ENCODE data around the gene CD2BP2. TPM values are rescaled to one million over a fixed set of nuclear protein-coding genes. Genes with fewer than 3 reads are reported as not detected.
"Not testable (repeated sequence)": the region's sequence is repeated elsewhere in the genome, so short reads cannot be mapped to it uniquely, and the experiment has no call there.

CD2BP2 gene
- total RNA-seq, 2 experiments from 2014 or later = 71.3 to 72.5 TPM

- ATAC-seq (ENCODE audit: low read depth) = peak; percentile 70
- peak overlapping the region; percentile 66 for H3K4me3 Mint-ChIP-seq
- no peak for DNase-seq
Observed at GRCh38 chr16:30340621-30341020, 14.5 kb downstream of the CD2BP2 start.

DNA sequence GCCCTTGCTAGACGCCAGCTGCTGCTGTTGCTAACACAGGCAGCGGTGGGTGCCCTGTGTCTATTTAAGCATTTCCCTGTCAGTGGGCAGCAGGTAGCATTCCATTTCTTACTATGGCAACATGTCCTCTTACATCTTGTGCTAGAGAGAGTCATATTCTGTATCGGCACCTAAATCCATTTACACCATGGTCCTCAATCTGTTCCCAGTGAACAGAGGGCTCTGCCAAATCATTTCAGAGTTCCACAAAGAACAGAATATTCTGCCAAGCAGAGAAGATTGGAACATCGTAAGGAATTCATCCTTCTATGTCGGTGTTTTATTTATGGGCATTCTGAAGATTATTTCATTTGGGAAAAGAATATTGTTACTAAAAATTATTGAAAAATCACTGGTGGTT is 16.4 kb downstream of the CD2BP2 start:
- POLR2A ChIA-PET; ATAC-seq (ENCODE audit: low read depth); H3K27me3 Mint-ChIP-seq; H3K36me3 Mint-ChIP-seq; H3K4me3 Mint-ChIP-seq; H3K9me3 Mint-ChIP-seq; H3K27ac Mint-ChIP-seq; DNase-seq: not testable (repeated sequence)
- peaks cover 15% of the 10 kb centered on the region for H3K4me1 Mint-ChIP-seq

More at GRCh38 chr16:30340621-30341020, 14.5 kb downstream of the CD2BP2 start:
- Mint-ChIP-seq H3K27ac (peak overlapping the region; percentile 58), H3K27me3 (no peaks in the 10 kb centered on the region), H3K9me3 (no peaks in the 10 kb centered on the region), H3K36me3 (no peaks in the 10 kb centered on the region), H3K4me1 (peaks cover 13% of the 10 kb centered on the region)
- POLR2A ChIA-PET = interaction anchor here (0.6 to 1.9 kb wide), 3 partner anchors 14 to 48 kb away, joined by 4 to 9 read pairs (median 6); partner anchors contain the start of gene CD2BP2

DNA sequence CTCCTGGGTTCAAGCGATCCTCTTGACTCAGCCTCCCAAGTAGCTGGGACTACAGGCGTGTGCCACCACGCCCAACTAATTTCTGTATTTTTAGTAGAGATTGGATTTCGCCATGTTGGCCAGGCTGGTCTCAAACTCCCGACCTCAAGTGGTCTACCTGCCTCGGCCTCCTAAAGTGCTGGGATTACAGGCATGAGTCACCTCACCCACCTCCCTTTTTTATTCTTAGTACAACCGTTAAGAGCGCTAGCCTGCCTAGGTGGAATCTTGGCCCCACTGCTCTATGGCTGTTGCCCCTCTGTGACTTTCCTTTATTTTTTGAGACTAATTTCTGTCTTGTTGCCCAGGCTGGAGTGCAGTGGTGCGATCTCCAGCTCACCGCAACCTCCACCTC is 17.1 kb downstream of the CD2BP2 start:
- ATAC-seq (ENCODE audit: low read depth); H3K27me3 Mint-ChIP-seq; POLR2A ChIA-PET; H3K27ac Mint-ChIP-seq; H3K36me3 Mint-ChIP-seq; DNase-seq; H3K9me3 Mint-ChIP-seq; H3K4me3 Mint-ChIP-seq: not testable (repeated sequence)
- peaks cover 15% of the 10 kb centered on the region for H3K4me1 Mint-ChIP-seq

GRCh38 chr16:30335598-30336474 is 19.3 kb downstream of the CD2BP2 start:
- Mint-ChIP-seq H3K27ac (peak overlapping the region; percentile 84), H3K36me3 (peaks cover 1% of the 10 kb centered on the region), H3K4me3 (peak overlapping the region; percentile 88), H3K27me3 (no peaks in the 10 kb centered on the region), H3K9me3 (no peaks in the 10 kb centered on the region), H3K4me1 (peaks cover 17% of the 10 kb centered on the region)
- no peak for DNase-seq
- peak; percentile 0 for ATAC-seq (ENCODE audit: low read depth)
- POLR2A ChIA-PET = interaction anchor here (0.6 to 2.0 kb wide), 14 partner anchors 18 to 270 kb away, joined by 3 to 13 read pairs (median 3); partner anchors contain the start of genes ALDOA, CD2BP2, DCTPP1 and ZNF771

- POLR2A ChIA-PET = interaction anchor here (0.6 to 2.0 kb wide), 13 partner anchors 19 to 269 kb away, joined by 3 to 13 read pairs (median 3); partner anchors contain the start of genes ALDOA, CD2BP2, DCTPP1 and ZNF771
- not testable (repeated sequence) for H3K36me3 Mint-ChIP-seq, H3K9me3 Mint-ChIP-seq, H3K27me3 Mint-ChIP-seq
- Mint-ChIP-seq H3K27ac (peak overlapping the region; percentile 84), H3K4me1 (peaks cover 16% of the 10 kb centered on the region), H3K4me3 (peak overlapping the region; percentile 88)
- peak; percentile 82 for ATAC-seq (ENCODE audit: low read depth)
- DNase-seq = peak; percentile 92
Observed at GRCh38 chr16:30335028-30335597, 20.0 kb downstream of the CD2BP2 start.

GRCh38 chr16:30334473-30334989 is 20.6 kb downstream of the CD2BP2 start:
- not testable (repeated sequence) for H3K9me3 Mint-ChIP-seq, H3K27me3 Mint-ChIP-seq, H3K36me3 Mint-ChIP-seq
- peak overlapping the region; percentile 85 for H3K27ac Mint-ChIP-seq
- POLR2A ChIA-PET = interaction anchor here (0.8 to 2.0 kb wide), 6 partner anchors 19 to 269 kb away, joined by 3 to 13 read pairs (median 4); partner anchors contain the start of genes ALDOA, CD2BP2 and DCTPP1
- peaks cover 13% of the 10 kb centered on the region for H3K4me1 Mint-ChIP-seq
- peak overlapping the region; percentile 100 for H3K4me3 Mint-ChIP-seq
- DNase-seq (peak; percentile 91), ATAC-seq (ENCODE audit: low read depth) (peak; percentile 93)

GRCh38 chr16:30324220-30324619 is 30.9 kb downstream of the CD2BP2 start:
- H3K36me3 Mint-ChIP-seq; H3K27me3 Mint-ChIP-seq; H3K4me3 Mint-ChIP-seq; DNase-seq; H3K4me1 Mint-ChIP-seq; POLR2A ChIA-PET; H3K9me3 Mint-ChIP-seq; H3K27ac Mint-ChIP-seq; ATAC-seq (ENCODE audit: low read depth): not testable (repeated sequence)

DNA sequence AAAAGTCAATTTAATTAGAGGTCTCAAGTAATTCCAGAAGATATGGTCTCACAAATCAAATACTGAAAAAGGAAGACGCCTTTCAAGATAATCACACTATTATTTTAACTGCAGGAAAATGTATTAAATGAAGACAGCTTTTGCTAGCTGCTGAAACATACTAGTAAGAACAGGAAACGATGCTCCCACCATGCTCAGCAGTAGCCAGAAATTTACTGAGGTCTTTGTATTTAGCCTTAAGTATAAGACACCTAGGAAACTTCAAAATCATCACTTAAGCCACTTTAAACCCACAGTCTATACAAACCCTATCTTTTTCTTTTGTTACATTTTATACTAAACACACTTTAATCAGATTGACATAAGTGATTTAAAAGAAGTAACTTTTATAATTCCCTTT is 36.5 kb downstream of the CD2BP2 start:
- not testable (repeated sequence) for H3K27ac Mint-ChIP-seq; H3K4me3 Mint-ChIP-seq; H3K36me3 Mint-ChIP-seq; H3K9me3 Mint-ChIP-seq; H3K27me3 Mint-ChIP-seq; H3K4me1 Mint-ChIP-seq; DNase-seq; ATAC-seq (ENCODE audit: low read depth)
- POLR2A ChIA-PET = interaction anchor here (0.6 kb wide), 1 partner anchor 38 kb away, joined by 3 read pairs; no protein-coding TSS in a partner anchor

DNA sequence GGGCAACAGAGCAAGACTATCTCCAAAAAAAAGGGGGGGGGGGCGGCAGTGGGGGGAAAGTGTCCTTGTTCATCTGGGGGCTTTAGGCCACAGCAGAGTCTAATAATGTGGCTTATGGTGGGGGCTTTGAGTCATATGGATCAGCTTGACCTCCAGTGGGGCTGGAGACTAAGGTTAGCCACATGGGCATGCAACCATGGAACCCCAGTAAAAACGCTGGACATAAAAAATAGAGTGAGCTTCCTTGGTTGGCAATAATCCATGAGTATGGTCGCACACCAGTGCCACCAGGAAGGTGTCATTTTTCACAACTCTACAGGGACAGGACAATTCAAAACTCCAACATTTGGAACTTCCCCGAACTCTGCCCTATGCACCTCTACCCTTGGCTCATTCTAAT is 44.2 kb downstream of the CD2BP2 start:
- H3K27me3 Mint-ChIP-seq; H3K27ac Mint-ChIP-seq; H3K4me3 Mint-ChIP-seq; POLR2A ChIA-PET; H3K9me3 Mint-ChIP-seq; DNase-seq; H3K36me3 Mint-ChIP-seq; ATAC-seq (ENCODE audit: low read depth): not testable (repeated sequence)
- H3K4me1 Mint-ChIP-seq = peaks cover 16% of the 10 kb centered on the region

- H3K9me3 Mint-ChIP-seq; POLR2A ChIA-PET; H3K27me3 Mint-ChIP-seq; H3K36me3 Mint-ChIP-seq; DNase-seq; H3K4me3 Mint-ChIP-seq; ATAC-seq (ENCODE audit: low read depth): not testable (repeated sequence)
- peak overlapping the region; percentile 25 for H3K27ac Mint-ChIP-seq
- H3K4me1 Mint-ChIP-seq = peaks cover 13% of the 10 kb centered on the region
Observed at GRCh38 chr16:30309255-30309654, 45.9 kb downstream of the CD2BP2 start.

Other genes starting within 250 kb of the CD2BP2 start
- gene GDPD3, start 241.8 kb downstream of the CD2BP2 start, total RNA-seq = 10 to 100 TPM; 14.3 to 18.6 TPM
- 10 to 100 TPM; 77.6 to 81.4 TPM for gene MAPK3, start 232.1 kb downstream of the CD2BP2 start, total RNA-seq
- 1,000 to 10,000 TPM; 1,426 to 1,488 TPM for gene CORO1A, start 171.7 kb downstream of the CD2BP2 start, total RNA-seq
- gene BOLA2B, start 161.6 kb downstream of the CD2BP2 start, total RNA-seq = 100 to 1,000 TPM; 122 to 145 TPM
- gene SLX1A, start 161.4 kb downstream of the CD2BP2 start, total RNA-seq = 100 to 1,000 TPM in 1 of 2 experiments, 10 to 100 TPM in 1; 59.7 to 121 TPM
- 10 to 100 TPM; 31.8 to 32.3 TPM for gene SULT1A3, start 156.1 kb downstream of the CD2BP2 start, total RNA-seq
- gene NPIPB13, start 106.8 kb downstream of the CD2BP2 start, total RNA-seq = 10 to 100 TPM; 19.0 to 30.7 TPM
- gene TBC1D10B, start 15.2 kb upstream of the CD2BP2 start, total RNA-seq = 10 to 100 TPM; 63.6 to 69.8 TPM
- 1 to 10 TPM in 1 of 2 experiments, not detected in 1; 1.7 TPM for gene MYL11, start 19.5 kb upstream of the CD2BP2 start, total RNA-seq
- 100 to 1,000 TPM; 293 to 318 TPM for gene SEPTIN1, start 27.3 kb upstream of the CD2BP2 start, total RNA-seq
- gene ZNF48, start 40.1 kb upstream of the CD2BP2 start, total RNA-seq = 10 to 100 TPM; 14.4 to 15.5 TPM
- 1 to 10 TPM; 4.8 to 5.6 TPM for gene ZNF771, start 52.3 kb upstream of the CD2BP2 start, total RNA-seq
- gene DCTPP1, start 74.7 kb upstream of the CD2BP2 start, total RNA-seq = 10 to 100 TPM; 52.2 to 52.8 TPM
- 10 to 100 TPM; 59.4 to 59.8 TPM for gene SEPHS2, start 90.6 kb upstream of the CD2BP2 start, total RNA-seq
- gene ITGAL, start 117.4 kb upstream of the CD2BP2 start, total RNA-seq = 100 to 1,000 TPM; 662 to 664 TPM
- gene ZNF768, start 171.3 kb upstream of the CD2BP2 start, total RNA-seq = 1 to 10 TPM; 7.4 to 8.1 TPM
- gene ZNF747, start 179.6 kb upstream of the CD2BP2 start, total RNA-seq = 10 to 100 TPM; 11.9 to 12.5 TPM
- gene ZNF764, start 203.1 kb upstream of the CD2BP2 start, total RNA-seq = 10 to 100 TPM; 20.9 to 23.3 TPM
- 10 to 100 TPM; 17.8 to 18.3 TPM for gene ZNF688, start 216.4 kb upstream of the CD2BP2 start, total RNA-seq
- gene ZNF785, start 230.4 kb upstream of the CD2BP2 start, total RNA-seq = 10 to 100 TPM; 22.3 to 24.8 TPM

All from activated naive CD8-positive, alpha-beta T cell treated with anti-CD3 and anti-CD28 coated beads, Interleukin-2, amount 10 ng/mL, durations not matched to agents 7 days and 5 days (primary cell).